ENCODE results near the gene MCC.

DNA sequence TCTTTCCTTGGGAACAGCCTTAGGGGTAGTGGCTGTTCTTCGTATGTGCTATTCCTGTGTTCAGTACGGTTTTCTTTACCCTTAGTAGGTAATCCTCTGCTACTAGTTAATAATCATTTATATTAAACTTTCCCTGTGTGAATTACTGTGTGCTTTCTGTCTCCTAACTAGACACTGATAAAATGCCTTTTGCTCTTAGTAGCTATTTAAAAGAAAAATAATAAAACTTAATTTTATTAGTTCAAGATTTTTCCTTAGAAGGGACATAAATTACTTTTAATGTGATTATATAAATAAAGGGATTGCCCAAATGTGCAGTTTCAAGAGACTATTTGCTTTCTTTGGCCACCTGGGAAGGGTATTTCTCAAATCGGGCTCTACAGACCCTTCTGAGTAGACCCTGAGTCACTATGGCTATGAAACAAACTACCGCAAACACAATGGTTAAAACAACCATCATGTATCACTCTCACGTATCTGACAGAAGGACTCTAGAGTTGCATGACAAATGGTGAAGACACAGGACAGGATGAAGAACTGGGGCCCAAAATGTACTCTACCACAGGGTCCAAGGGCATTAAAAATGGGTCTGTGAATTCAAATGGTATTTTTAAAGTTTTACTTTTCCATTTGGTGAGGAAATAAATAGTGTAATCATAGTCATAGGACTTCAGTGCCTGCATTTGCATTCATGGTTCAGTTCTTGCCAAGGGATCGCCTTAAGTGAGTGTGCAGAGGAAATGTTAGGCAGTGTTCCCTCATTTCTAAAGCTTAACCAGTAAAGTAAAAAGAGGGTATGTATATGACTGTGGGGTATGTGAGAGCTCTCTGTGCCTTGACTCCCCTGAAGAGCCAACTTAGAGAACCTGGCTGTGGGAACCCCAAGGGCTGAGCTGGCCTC lies 150.5 kb downstream of the MCC start:
- TF ChIP-seq, protein P1, sequence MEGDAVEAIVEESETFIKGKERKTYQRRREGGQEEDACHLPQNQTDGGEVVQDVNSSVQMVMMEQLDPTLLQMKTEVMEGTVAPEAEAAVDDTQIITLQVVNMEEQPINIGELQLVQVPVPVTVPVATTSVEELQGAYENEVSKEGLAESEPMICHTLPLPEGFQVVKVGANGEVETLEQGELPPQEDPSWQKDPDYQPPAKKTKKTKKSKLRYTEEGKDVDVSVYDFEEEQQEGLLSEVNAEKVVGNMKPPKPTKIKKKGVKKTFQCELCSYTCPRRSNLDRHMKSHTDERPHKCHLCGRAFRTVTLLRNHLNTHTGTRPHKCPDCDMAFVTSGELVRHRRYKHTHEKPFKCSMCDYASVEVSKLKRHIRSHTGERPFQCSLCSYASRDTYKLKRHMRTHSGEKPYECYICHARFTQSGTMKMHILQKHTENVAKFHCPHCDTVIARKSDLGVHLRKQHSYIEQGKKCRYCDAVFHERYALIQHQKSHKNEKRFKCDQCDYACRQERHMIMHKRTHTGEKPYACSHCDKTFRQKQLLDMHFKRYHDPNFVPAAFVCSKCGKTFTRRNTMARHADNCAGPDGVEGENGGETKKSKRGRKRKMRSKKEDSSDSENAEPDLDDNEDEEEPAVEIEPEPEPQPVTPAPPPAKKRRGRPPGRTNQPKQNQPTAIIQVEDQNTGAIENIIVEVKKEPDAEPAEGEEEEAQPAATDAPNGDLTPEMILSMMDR (IDR thresholded peaks at IDR 0.05 in 4 of 5, conservative IDR thresholded peaks at IDR 0.05 in 1 of 5): no peak
- TF ChIP-seq POLR2A (IDR thresholded peaks at IDR 0.05): no peak
